ENCODE data around the gene RETREG3.
A peak's percentile ranks its signal among the peaks of the same experiment; 100 is the strongest.

Gene RETREG3

DNA sequence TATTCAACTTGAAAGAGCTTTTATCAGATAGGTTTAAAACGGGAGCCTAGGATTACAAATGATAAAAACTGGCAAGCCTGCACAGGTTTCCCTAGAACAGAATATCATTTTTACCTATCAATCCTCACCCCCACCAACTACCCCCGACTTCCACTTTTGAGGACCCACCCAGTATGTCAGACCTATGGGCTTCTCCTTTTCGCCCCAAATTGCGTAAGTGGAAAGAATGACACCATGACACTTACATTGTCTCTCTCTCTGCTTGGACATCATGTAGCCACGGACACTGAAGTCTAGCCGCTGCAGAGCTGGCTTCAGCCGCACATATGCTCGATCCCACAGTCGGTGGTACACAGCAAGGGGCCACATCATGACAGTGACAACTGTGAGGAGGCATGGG, 24.3 kb downstream of the RETREG3 start:
- no peak overlapping the region for H3K27ac ChIP-seq
- TF ChIP-seq, protein P1, sequence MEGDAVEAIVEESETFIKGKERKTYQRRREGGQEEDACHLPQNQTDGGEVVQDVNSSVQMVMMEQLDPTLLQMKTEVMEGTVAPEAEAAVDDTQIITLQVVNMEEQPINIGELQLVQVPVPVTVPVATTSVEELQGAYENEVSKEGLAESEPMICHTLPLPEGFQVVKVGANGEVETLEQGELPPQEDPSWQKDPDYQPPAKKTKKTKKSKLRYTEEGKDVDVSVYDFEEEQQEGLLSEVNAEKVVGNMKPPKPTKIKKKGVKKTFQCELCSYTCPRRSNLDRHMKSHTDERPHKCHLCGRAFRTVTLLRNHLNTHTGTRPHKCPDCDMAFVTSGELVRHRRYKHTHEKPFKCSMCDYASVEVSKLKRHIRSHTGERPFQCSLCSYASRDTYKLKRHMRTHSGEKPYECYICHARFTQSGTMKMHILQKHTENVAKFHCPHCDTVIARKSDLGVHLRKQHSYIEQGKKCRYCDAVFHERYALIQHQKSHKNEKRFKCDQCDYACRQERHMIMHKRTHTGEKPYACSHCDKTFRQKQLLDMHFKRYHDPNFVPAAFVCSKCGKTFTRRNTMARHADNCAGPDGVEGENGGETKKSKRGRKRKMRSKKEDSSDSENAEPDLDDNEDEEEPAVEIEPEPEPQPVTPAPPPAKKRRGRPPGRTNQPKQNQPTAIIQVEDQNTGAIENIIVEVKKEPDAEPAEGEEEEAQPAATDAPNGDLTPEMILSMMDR (conservative IDR thresholded peaks at IDR 0.05): no peak
- TF ChIP-seq ZFX (IDR thresholded peaks at IDR 0.05): no peak

DNA sequence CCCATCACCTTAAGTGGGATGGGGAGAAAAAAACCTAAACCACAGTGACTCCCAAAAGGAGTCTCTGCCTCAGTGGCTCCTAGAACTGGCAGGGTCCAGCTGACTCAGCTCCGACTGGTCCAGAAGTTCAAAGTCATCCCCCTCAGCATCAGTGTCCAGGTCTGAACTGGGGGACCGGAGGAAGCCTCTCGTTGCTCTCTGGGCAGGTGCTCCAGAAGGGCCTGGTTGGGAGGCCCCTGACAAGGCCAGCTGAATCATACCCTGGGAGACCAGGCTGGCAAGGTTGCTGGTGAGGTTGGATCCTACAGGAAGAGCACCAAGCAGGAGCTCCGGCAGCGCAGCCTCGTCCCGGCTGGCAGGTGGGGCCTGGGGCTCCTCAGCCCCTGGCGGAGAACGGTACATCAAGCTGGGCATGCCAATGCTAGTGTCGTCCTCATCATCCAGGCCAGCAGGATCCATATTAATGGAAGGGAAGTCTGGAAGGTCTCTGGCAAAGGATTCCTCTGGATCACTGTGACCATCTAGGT, 27.4 kb downstream of the RETREG3 start:
- TF ChIP-seq, protein P1 (conservative IDR thresholded peaks at IDR 0.05): no peak
- TF ChIP-seq ZFX (IDR thresholded peaks at IDR 0.05): no peak
- H3K27ac ChIP-seq: no peak overlapping the region

DNA sequence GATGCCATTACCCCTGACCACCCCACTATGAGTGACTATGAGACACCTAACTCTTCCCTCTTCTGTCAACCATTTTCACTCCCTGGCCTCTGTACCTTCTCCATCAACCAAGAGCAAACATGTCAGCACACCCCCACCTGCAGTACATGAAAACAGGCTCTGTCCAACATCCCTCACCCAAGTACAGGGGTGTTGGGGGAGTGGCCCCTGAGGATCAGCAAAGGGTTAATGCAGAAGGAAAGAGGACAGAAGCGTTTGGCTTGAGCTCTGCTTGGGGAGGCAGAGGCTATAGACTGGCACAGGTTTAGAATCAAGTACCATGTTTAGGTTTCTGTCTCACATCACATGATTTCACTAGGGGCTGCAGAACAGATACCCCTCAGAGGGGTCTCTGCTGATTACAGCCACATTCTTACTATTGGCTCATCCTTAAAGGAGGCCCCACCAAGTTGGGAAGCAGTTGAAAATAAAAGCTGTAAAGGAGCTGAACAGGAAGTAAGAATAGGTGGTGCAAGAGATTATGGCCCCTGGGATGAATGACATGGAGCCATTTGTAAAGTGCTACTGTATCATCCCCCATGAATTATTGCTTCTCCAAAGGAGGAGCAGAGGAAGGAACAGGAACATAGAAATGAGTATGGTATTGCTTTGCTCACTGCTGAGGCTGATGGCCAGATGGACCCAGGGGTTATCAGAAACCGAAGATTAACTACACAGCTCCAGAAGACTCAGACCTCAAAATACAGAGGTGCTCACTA, 29.2 kb downstream of the RETREG3 start:
- TF ChIP-seq ZFX (IDR thresholded peaks at IDR 0.05): no peak
- TF ChIP-seq, protein P1 (conservative IDR thresholded peaks at IDR 0.05): no peak
- H3K27ac ChIP-seq: no peak overlapping the region

DNA sequence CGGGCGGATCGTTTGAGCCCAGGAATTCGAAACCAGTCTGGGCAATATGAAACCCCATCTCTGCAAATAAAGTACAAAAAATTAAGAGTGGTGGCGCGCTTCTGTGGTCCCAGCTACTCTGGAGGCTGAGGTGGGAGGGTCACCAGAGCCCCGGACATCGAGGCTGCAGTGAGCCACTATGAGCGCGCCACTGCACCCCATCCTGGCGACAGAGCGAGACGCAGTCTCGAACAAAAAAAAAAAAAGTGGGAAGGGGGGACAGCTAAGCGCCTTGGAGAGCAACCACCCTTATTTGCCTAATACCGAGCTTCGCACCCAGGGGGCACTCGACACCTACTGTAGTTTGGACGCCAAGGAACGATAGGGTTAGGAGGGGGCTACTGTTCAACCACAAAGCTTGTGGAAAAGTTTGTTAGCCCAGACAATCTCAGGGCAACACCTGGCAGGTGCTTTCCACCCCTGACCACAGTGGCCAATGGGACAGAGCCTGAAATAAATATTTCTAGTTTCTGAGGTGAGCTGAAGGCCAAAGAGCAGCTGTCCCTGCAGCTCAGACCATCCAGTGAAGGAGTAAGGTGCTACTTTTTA, 30.8 kb downstream of the RETREG3 start:
- peak overlapping the region; percentile 84 for H3K27ac ChIP-seq
- no peak for TF ChIP-seq ZFX (IDR thresholded peaks at IDR 0.05)
- TF ChIP-seq, protein P1 (conservative IDR thresholded peaks at IDR 0.05): peak; percentile 84

DNA sequence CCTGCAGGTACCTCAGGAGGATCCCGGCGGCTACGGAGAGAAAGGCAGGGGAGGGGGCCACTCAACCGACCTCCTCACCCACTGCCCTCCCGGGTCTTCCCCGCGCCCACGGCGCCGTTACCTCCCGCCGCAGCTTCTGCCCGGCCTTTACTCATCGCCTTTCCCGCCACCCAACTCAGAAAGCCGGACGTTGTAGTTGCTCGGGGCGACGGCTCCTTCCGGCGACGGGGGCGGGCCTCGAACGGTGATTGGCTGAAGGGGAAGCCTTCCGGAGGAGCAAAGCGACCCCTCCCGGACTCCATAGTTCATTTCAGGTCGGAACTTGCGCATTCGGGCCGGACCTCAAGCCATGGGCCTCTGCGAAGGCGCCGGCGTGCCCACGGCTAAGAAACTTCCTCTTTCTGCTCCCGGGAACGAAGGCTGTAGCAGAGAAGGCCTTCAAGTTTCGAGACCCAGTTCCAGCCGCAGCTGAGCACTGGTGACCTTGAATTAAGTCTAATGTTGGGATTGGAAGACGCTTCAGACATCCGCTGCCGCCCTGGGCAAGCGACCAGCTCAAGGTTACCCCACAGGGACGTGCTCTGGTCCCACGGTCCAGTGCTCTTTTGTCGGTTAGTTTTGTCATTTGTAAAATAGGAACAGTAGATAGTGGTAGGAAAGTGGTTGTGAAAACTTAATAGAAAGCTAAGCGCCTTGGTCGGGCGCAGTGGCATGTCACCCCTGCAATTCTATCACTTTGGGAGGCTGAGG, 31.5 kb downstream of the RETREG3 start, which contains the start of gene PSMC3IP:
TSS of gene PSMC3IP (minus strand) at position 198 of the 750 bp plus-strand sequence. CDS start at position 155, 43 bp downstream.
- peak within 1 kb of the TSS; percentile 84 for H3K27ac ChIP-seq
- TF ChIP-seq, protein P1 (conservative IDR thresholded peaks at IDR 0.05): no peak
- TF ChIP-seq ZFX (IDR thresholded peaks at IDR 0.05): peak; percentile 53; the same call in 1 of the 2 replicates

- H3K27ac ChIP-seq: peak overlapping the region; percentile 84
- TF ChIP-seq ZFX (IDR thresholded peaks at IDR 0.05): no peak
- TF ChIP-seq, protein P1 (conservative IDR thresholded peaks at IDR 0.05): no peak
These were observed 32.0 kb downstream of the RETREG3 start for GRCh38 chr17:42577140-42577531.

Measured in C4-2B (cell line).